CD14-positive monocyte (primary cell): Measurements from ENCODE around the gene TRUB2. TPM values are rescaled to one million over a fixed set of nuclear protein-coding genes. Genes with fewer than 3 reads are reported as not detected.
A peak's percentile ranks its signal among the peaks of the same experiment; 100 is the strongest.

Experiments used
- DNase-seq, 3 donors: peaks; one replicate each; pipeline ENCODE4 v3.0.0-alpha.2; 2011 to 2022
- H2AFZ ChIP-seq: 2 replicates; pipeline ENCODE4 v1.6.0; 2012; ENCODE audit warnings: mild to moderate bottlenecking, low read depth, low read length, inconsistent platforms; ENCODE audit not compliant: insufficient read depth, poor library complexity, severe bottlenecking
- H3K27ac ChIP-seq, 2 donors: 1 replicate in 1 of 2; 2 replicates in 1 of 2; pipeline ENCODE4 v1.5.1; 2012 to 2013; ENCODE audit warnings: low read length in 2 of 2, control low read depth in 1 of 2, inconsistent platforms in 1 of 2, low read depth in 1 of 2, mild to moderate bottlenecking in 1 of 2
- H3K27me3 ChIP-seq, 2 donors: one replicate each; pipeline versions ENCODE4 v1.6.0 to v1.6.1; 2011 to 2013; ENCODE audit warnings: low read length in 2 of 2; ENCODE audit not compliant: control insufficient read depth in 2 of 2, insufficient read depth in 2 of 2
- H3K36me3 ChIP-seq, 2 donors: replicated peaks in 1 of 2; 1 replicate in 1 of 2; 2 replicates in 1 of 2; pipeline versions ENCODE4 v1.5.1 to v1.6.1; 2012 to 2013; ENCODE audit warnings: low read length in 2 of 2, control low read depth in 1 of 2, inconsistent platforms in 1 of 2, mild to moderate bottlenecking in 1 of 2; ENCODE audit not compliant: insufficient read depth in 2 of 2, control insufficient read depth in 1 of 2
- H3K4me1 ChIP-seq, 2 donors: 1 replicate in 1 of 2; 2 replicates in 1 of 2; pipeline versions ENCODE4 v1.5.1 to v1.6.1; 2012 to 2013; ENCODE audit warnings: low read length in 2 of 2, control low read depth in 1 of 2, inconsistent platforms in 1 of 2, mild to moderate bottlenecking in 1 of 2, moderate library complexity in 1 of 2; ENCODE audit not compliant: insufficient read depth in 2 of 2, control insufficient read depth in 1 of 2
- H3K4me2 ChIP-seq: replicated peaks from 2 replicates; pipeline ENCODE3; 2012; ENCODE audit warnings: low read length, moderate library complexity, mild to moderate bottlenecking; ENCODE audit not compliant: poor library complexity, severe bottlenecking; ENCODE audit errors: extremely low read depth
- H3K4me3 ChIP-seq, 3 experiments: fragments of 200-600 bp in 1 of 3; sonication (generic) in 1 of 3; replicated peaks in 1 of 3; 1 replicate in 2 of 3; 2 replicates in 1 of 3; pipeline ENCODE4 v1.5.1; 2011 to 2013; ENCODE audit warnings: low read length in 3 of 3, mild to moderate bottlenecking in 3 of 3, control low read depth in 2 of 3, low read depth in 2 of 3, inconsistent platforms in 1 of 3, moderate library complexity in 1 of 3
- H3K79me2 ChIP-seq: 2 replicates; pipeline ENCODE4 v1.6.0; 2012; ENCODE audit warnings: mild to moderate bottlenecking, control low read depth, inconsistent platforms, low read length, moderate library complexity; ENCODE audit not compliant: insufficient read depth
- H3K9ac ChIP-seq: 2 replicates; pipeline ENCODE4 v1.6.0; 2017; ENCODE audit warnings: low read length, mild to moderate bottlenecking; ENCODE audit not compliant: insufficient read depth, poor library complexity, severe bottlenecking
- H3K9me3 ChIP-seq, 2 donors: replicated peaks in 1 of 2; 1 replicate in 1 of 2; 2 replicates in 1 of 2; pipeline versions ENCODE4 v1.5.1 to v1.6.1; 2012 to 2013; ENCODE audit warnings: low read length in 2 of 2, control low read depth in 1 of 2; ENCODE audit not compliant: control insufficient read depth in 1 of 2, insufficient read depth in 1 of 2
- H4K20me1 ChIP-seq: 2 replicates; pipeline ENCODE4 v1.6.0; 2012; ENCODE audit warnings: mild to moderate bottlenecking, low read length, control low read depth, moderate library complexity; ENCODE audit not compliant: insufficient read depth
- H3K27ac Mint-ChIP-seq, 7 donors: one replicate each; pipeline ENCODE4 v1.8.0; 2020; ENCODE audit warnings: mild to moderate bottlenecking in 7 of 7, mixed read lengths in 7 of 7, moderate library complexity in 6 of 7, inconsistent platforms in 2 of 7
- H3K27me3 Mint-ChIP-seq, 3 donors: one replicate each; pipeline ENCODE4 v1.8.0; 2021 to 2022; ENCODE audit warnings: low read depth in 3 of 3, mild to moderate bottlenecking in 3 of 3, mixed read lengths in 3 of 3, moderate library complexity in 3 of 3, inconsistent platforms in 1 of 3
- H3K36me3 Mint-ChIP-seq, 2 donors: one replicate each; pipeline ENCODE4 v1.8.0; 2020; ENCODE audit warnings: mixed read lengths in 2 of 2, inconsistent platforms in 1 of 2, mild to moderate bottlenecking in 1 of 2
- H3K4me1 Mint-ChIP-seq: one replicate; pipeline ENCODE4 v1.8.0; 2020; ENCODE audit warnings: mild to moderate bottlenecking, mixed read lengths
- H3K4me3 Mint-ChIP-seq, 2 donors: one replicate each; pipeline ENCODE4 v1.8.0; 2020; ENCODE audit warnings: mild to moderate bottlenecking in 2 of 2, mixed read lengths in 2 of 2, moderate library complexity in 1 of 2
- H3K9me3 Mint-ChIP-seq, 7 donors: one replicate each; pipeline ENCODE4 v1.8.0; 2020 to 2022; ENCODE audit warnings: mixed read lengths in 7 of 7, mild to moderate bottlenecking in 6 of 7, moderate library complexity in 6 of 7, inconsistent platforms in 2 of 7
- CTCF ChIP-seq: fragments of 200-600 bp; IDR thresholded peaks from one replicate; pipeline ENCODE4 v1.8.0; 2022; ENCODE audit warnings: antibody characterized with exemption, mild to moderate bottlenecking
- WGBS: methylation state at CpG from one replicate; pipeline ENCODE4 v1.1.5; 2013; ENCODE audit warnings: missing lambda C conversion rate; ENCODE audit not compliant: insufficient coverage; 5-methylcytosine and 5-hydroxymethylcytosine counted together
- intact Hi-C, 2 donors: fragments of 100-400 bp; cut with micrococcal nuclease; formaldehyde crosslinking; loops; one replicate each; pipeline versions ENCODE4 v1.15.0 to v1.15.1; 2023
- polyA plus RNA-seq, 3 donors: library from polyadenylated mRNA; depleted of rRNA in 1 of 3; unstranded in 2 of 3; stranded (reverse) in 1 of 3; fragments of 300-500 nt in 2 of 3; fragments of >200 nt in 1 of 3; fragmentation: Illumina TruSeq in 2 of 3; gene quantifications; 1 replicate in 2 of 3; 2 replicates in 1 of 3; pipeline ENCODE4 v1.2.3, GENCODE V29; 2012 to 2021

The TRUB2 gene
- polyA plus RNA-seq, 3 donors = 5.9 to 17.0 (median 13.5) TPM

- no peaks in the 10 kb centered on the region for H3K4me1 Mint-ChIP-seq
- TF ChIP-seq CTCF = no peak
Measured at GRCh38 chr9:128296340-128297220, 25.7 kb downstream of the TRUB2 start.

DNA sequence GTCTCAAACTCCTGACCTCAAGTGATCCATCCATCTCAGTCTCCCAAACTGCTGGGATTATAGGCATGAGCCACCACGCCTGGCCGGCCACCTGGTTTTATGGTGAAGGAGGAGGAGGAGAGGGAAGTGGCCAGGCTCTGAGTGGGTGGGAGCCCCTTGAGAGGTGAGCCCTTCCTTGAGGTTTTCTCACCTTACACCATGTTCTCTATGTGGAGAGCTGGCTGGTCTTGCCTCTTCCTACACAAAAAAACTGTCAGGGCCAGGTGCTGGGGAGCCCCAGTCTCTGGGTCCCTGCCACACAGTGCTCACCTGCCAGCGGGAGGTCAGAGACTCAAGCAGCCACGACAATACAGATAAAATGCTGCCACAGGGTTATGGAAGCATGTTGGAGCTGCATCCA, 28.1 kb downstream of the TRUB2 start:
- Histone ChIP-seq H4K20me1 (no peaks in the 10 kb centered on the region), H3K4me2 (no peak overlapping the region), H3K9ac (no peak overlapping the region), H3K27ac (no peak overlapping the region), H3K79me2 (no peaks in the 10 kb centered on the region), H3K27me3 (no peaks in the 10 kb centered on the region), H3K9me3 (no peaks in the 10 kb centered on the region), H3K4me3 (no peak overlapping the region), H2AFZ (no peak overlapping the region), H3K4me1 (no peaks in the 10 kb centered on the region), H3K36me3 (no peaks in the 10 kb centered on the region)
- H3K4me3 Mint-ChIP-seq = no peak overlapping the region
- H3K27ac Mint-ChIP-seq = no peak overlapping the region
- no peaks in the 10 kb centered on the region for H3K4me1 Mint-ChIP-seq
- WGBS = 94% methylated on average over 2 of the region's 4 CpGs
- intact Hi-C loops = loop anchor here in 1 of 2 donors (10.0 kb wide), 1 partner anchor 121 kb away; no protein-coding TSS in a partner anchor
- no peaks in the 10 kb centered on the region for H3K27me3 Mint-ChIP-seq
- no peaks in the 10 kb centered on the region for H3K9me3 Mint-ChIP-seq
- H3K36me3 Mint-ChIP-seq = peaks cover 0 to 7% of the 10 kb centered on the region in 2 donors
- DNase-seq = no peak
- no peak for TF ChIP-seq CTCF

More at GRCh38 chr9:128296340-128297220, 25.7 kb downstream of the TRUB2 start:
- no peaks in the 10 kb centered on the region for H3K4me1 ChIP-seq
- no peak overlapping the region for H3K4me3 Mint-ChIP-seq
- no peaks in the 10 kb centered on the region for H4K20me1 ChIP-seq
- intact Hi-C loops = loop anchor here in 1 of 2 donors (10.0 kb wide), 1 partner anchor 118 kb away; no protein-coding TSS in a partner anchor
- H3K27ac Mint-ChIP-seq = peak overlapping the region in 1 of 7 donors; percentile 50
- no peak overlapping the region for H3K4me2 ChIP-seq
- no peak overlapping the region for H2AFZ ChIP-seq
- no peaks in the 10 kb centered on the region for H3K36me3 Mint-ChIP-seq
- H3K4me3 ChIP-seq = no peak overlapping the region
- 79% methylated on average over 4 of the region's 16 CpGs for WGBS
- H3K27ac ChIP-seq = no peak overlapping the region
- H3K79me2 ChIP-seq = no peaks in the 10 kb centered on the region
- no peak for DNase-seq
- H3K36me3 ChIP-seq = no peaks in the 10 kb centered on the region
- H3K27me3 ChIP-seq = no peaks in the 10 kb centered on the region
- H3K9me3 Mint-ChIP-seq = no peaks in the 10 kb centered on the region
- H3K9me3 ChIP-seq = no peaks in the 10 kb centered on the region
- peaks cover 0 to 2% (median 0%) of the 10 kb centered on the region in 3 donors for H3K27me3 Mint-ChIP-seq
- H3K9ac ChIP-seq = no peak overlapping the region
